SK-N-SH treated with all-trans-retinoic acid at 6 μM for 48 hours (cell line): ENCODE data around the gene HEYL.

Experiments
- ATAC-seq: fragments of 200-7000 bp; cut with Tn5 transposase; 3 replicates; pipeline ENCODE4 v1.9.1; 2020; ENCODE audit warnings: mild to moderate bottlenecking, moderate library complexity
- CSDC2 ChIP-seq: fragments of 250-450 bp; sonication (Bioruptor Pico); IDR thresholded peaks from 2 replicates; pipeline ENCODE4 v1.5.0; 2020; ENCODE audit warnings: mild to moderate bottlenecking, moderate library complexity
- ESRRG ChIP-seq: fragments of 250-450 bp; sonication (Bioruptor Pico); IDR thresholded peaks from 2 replicates; pipeline ENCODE4 v1.6.1; 2021; ENCODE audit warnings: mild to moderate bottlenecking
- GLIS3 ChIP-seq: fragments of 250-450 bp; sonication (Bioruptor Pico); IDR thresholded peaks from 2 replicates; pipeline ENCODE4 v1.5.0; 2020; ENCODE audit warnings: mild to moderate bottlenecking, moderate library complexity
- ISL1 ChIP-seq: fragments of 250-450 bp; sonication (Bioruptor Pico); IDR thresholded peaks from 2 replicates; pipeline ENCODE4 v2.1.2; 2022; ENCODE audit warnings: mild to moderate bottlenecking, moderate library complexity
- OSR1 ChIP-seq: fragments of 250-450 bp; sonication (Bioruptor Pico); IDR thresholded peaks from 2 replicates; pipeline ENCODE4 v1.8.0; 2022; ENCODE audit warnings: moderate library complexity, mild to moderate bottlenecking, inconsistent platforms
- PATZ1 ChIP-seq: fragments of 250-450 bp; sonication (Bioruptor Pico); IDR thresholded peaks from 2 replicates; pipeline ENCODE4 v1.8.0; 2020; ENCODE audit warnings: mild to moderate bottlenecking, moderate library complexity, borderline replicate concordance
- POU6F1 ChIP-seq: fragments of 250-450 bp; sonication (Bioruptor Pico); IDR thresholded peaks from 2 replicates; pipeline ENCODE4 v1.8.0; 2021; ENCODE audit warnings: low read depth, mild to moderate bottlenecking, moderate library complexity, borderline replicate concordance
- PPARA ChIP-seq: fragments of 250-450 bp; sonication (Bioruptor Pico); IDR thresholded peaks from 2 replicates; pipeline ENCODE4 v1.5.0; 2020; ENCODE audit warnings: mild to moderate bottlenecking, borderline replicate concordance
- RARB ChIP-seq: fragments of 250-450 bp; sonication (Bioruptor Pico); IDR thresholded peaks from 2 replicates; pipeline ENCODE4 v1.8.0; 2021; ENCODE audit warnings: mild to moderate bottlenecking, moderate library complexity
- SNAI2 ChIP-seq: fragments of 250-450 bp; sonication (Bioruptor Pico); IDR thresholded peaks from 2 replicates; pipeline ENCODE4 v1.5.0; 2020; ENCODE audit warnings: mild to moderate bottlenecking, moderate library complexity
- TCF4 ChIP-seq: fragments of 250-450 bp; sonication (Bioruptor Pico); IDR thresholded peaks from 2 replicates; pipeline ENCODE4 v1.8.0; 2021; ENCODE audit warnings: mild to moderate bottlenecking, moderate library complexity, borderline replicate concordance
- TOX ChIP-seq: fragments of 250-450 bp; sonication (Bioruptor Pico); IDR thresholded peaks from 2 replicates; pipeline ENCODE4 v1.8.0; 2021; ENCODE audit warnings: mild to moderate bottlenecking, moderate library complexity, borderline replicate concordance
- TSHZ2 ChIP-seq: fragments of 250-450 bp; sonication (Bioruptor Pico); IDR thresholded peaks from 2 replicates; pipeline ENCODE4 v1.5.0; 2020; ENCODE audit warnings: mild to moderate bottlenecking, moderate library complexity
- ZC3H10 ChIP-seq: fragments of 250-450 bp; sonication (Bioruptor Pico); IDR thresholded peaks from 2 replicates; pipeline ENCODE4 v1.5.1; 2021; ENCODE audit warnings: mild to moderate bottlenecking, moderate library complexity
- ZFP3 ChIP-seq: fragments of 250-450 bp; sonication (Bioruptor Pico); IDR thresholded peaks from 2 replicates; pipeline ENCODE4 v1.5.0; 2020; ENCODE audit warnings: mild to moderate bottlenecking, moderate library complexity
- ZFP30 ChIP-seq: fragments of 450-650 bp; formaldehyde crosslinking; IDR thresholded peaks from 2 replicates; pipeline ENCODE4 v1.5.0; 2022; ENCODE audit warnings: mild to moderate bottlenecking, moderate library complexity
- ZNF565 ChIP-seq: fragments of 450-650 bp; formaldehyde crosslinking; conservative IDR thresholded peaks from 2 replicates; pipeline ENCODE4 v1.5.0; 2020; ENCODE audit warnings: low read depth, mild to moderate bottlenecking, moderate library complexity
- ZNF70 ChIP-seq: fragments of 450-650 bp; formaldehyde crosslinking; IDR thresholded peaks from 2 replicates; pipeline ENCODE4 v1.5.0; 2020; ENCODE audit warnings: mild to moderate bottlenecking, moderate library complexity
- ZNF8 ChIP-seq: fragments of 450-650 bp; formaldehyde crosslinking; IDR thresholded peaks from 2 replicates; pipeline ENCODE4 v1.5.0; 2020; ENCODE audit warnings: mild to moderate bottlenecking, moderate library complexity

The HEYL gene

GRCh38 chr1:39663559-39663958 lies 24.1 kb upstream of the HEYL start (continued):
- TF ChIP-seq TSHZ2 (CRISPR knock-in tag) (no peak), ZNF565 (no peak), PATZ1 (CRISPR knock-in tag) (no peak), CSDC2 (no peak), POU6F1 (CRISPR knock-in tag) (no peak), SNAI2 (no peak), ZC3H10 (CRISPR knock-in tag) (no peak)

- no peak for TF ChIP-seq ZFP30
- TF ChIP-seq, all 23 proteins: peak for 0
Observed at GRCh38 chr1:39662861-39663260, 23.4 kb upstream of the HEYL start.

GRCh38 chr1:39659538-39659937 lies 20.1 kb upstream of the HEYL start:
- TF ChIP-seq OSR1 = no peak
- no peak for TF ChIP-seq PATZ1 (CRISPR knock-in tag)
- TF ChIP-seq ZNF8 (CRISPR knock-in tag) = no peak
- no peak for TF ChIP-seq ZFP30
- no peak for TF ChIP-seq ESRRG (CRISPR knock-in tag)
- TF ChIP-seq PPARA (CRISPR knock-in tag) = no peak
- no peak for TF ChIP-seq ZNF70 (CRISPR knock-in tag)
- no peak for TF ChIP-seq GLIS3 (CRISPR knock-in tag)
- TF ChIP-seq TOX (CRISPR knock-in tag) = no peak
- TF ChIP-seq ZC3H10 (CRISPR knock-in tag) = no peak
- TF ChIP-seq RARB (CRISPR knock-in tag) = no peak
- TF ChIP-seq POU6F1 (CRISPR knock-in tag) = no peak
- ATAC-seq = no peak

More at GRCh38 chr1:39662861-39663260, 23.4 kb upstream of the HEYL start:
- no peak for ATAC-seq

GRCh38 chr1:39659110-39659509 lies 19.7 kb upstream of the HEYL start:
- TF ChIP-seq ZFP30 (no peak), TCF4 (no peak), ZC3H10 (CRISPR knock-in tag) (no peak), TSHZ2 (CRISPR knock-in tag) (no peak), ESRRG (CRISPR knock-in tag) (no peak), ISL1 (CRISPR knock-in tag) (no peak), OSR1 (no peak), RARB (CRISPR knock-in tag) (no peak), ZFP3 (CRISPR knock-in tag) (no peak)
- ATAC-seq = no peak
